ENCODE measurements around the gene TUBA8.
"Not testable (repeated sequence)": the region's sequence is repeated elsewhere in the genome, so short reads cannot be mapped to it uniquely, and the experiment has no call there.

TUBA8 gene

DNA sequence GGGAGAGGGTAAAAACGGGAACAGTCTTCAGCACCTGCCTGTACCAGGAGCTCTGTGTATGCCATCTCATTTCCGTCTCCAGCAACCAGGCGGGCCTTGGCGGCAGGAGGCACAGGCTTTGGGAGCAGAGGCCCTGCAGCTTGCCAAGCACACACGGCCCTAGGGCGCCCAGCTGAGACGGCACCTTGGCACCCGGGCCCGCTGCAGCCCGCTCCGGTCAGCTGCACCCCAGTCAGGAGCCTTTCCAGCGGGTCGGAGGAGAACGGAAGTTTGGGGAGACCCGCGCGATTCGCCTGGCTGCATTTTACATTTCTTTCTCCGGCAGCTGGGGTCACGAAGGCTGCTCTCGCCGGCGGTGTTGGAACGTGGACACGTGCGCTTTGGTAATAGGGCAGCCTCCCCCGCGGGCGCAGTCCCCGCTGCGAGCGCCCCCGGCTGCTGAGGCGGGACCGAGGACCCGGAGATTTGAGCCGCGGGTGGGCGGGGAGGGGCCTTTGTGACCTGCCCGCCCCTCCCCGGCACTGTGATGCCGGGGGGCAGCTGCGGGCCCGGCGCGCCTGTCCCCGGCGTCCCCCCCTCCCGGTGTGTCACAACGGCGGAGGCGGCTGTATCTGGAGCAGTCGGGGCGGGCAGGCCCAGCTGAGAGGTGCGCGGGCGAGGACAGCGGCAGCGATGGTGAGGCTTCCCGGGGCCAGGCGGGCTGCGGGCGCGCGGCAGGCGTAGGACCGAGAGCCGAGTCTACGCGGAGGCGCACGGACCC, at the start of gene TUBA8:
Gene TUBA8, plus strand, starts transcription at position 616 of the 760 bp plus-strand sequence. Its CDS starts 57 bp downstream, at position 673.
- peak; percentile 47 for DNase-seq

GRCh38 chr22:18062421-18062820, 48.2 kb upstream of the TUBA8 start:
- DNase-seq = no peak

GRCh38 chr22:18063306-18063705, 47.3 kb upstream of the TUBA8 start:
- DNase-seq = no peak

DNA sequence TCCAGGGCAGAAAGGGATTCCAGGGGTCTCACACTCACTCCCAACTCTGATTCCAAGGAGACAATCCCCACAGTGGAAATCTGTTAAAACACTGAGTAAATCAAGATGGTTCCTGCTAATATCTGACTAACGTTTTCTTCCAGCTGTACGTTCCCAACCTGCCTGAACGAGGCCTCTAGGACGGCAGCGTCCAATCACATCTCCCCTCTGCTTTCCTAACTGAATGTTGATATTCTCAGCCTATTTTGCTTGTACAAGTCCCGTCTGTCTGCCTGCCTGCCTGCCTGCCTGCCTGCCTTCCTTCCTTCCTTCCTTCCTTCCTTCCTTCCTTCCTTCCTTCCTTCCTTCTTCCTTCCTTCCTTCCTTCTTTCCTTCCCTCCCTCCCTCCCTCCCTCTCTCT, 46.9 kb upstream of the TUBA8 start:
- DNase-seq = not testable (repeated sequence)

DNA sequence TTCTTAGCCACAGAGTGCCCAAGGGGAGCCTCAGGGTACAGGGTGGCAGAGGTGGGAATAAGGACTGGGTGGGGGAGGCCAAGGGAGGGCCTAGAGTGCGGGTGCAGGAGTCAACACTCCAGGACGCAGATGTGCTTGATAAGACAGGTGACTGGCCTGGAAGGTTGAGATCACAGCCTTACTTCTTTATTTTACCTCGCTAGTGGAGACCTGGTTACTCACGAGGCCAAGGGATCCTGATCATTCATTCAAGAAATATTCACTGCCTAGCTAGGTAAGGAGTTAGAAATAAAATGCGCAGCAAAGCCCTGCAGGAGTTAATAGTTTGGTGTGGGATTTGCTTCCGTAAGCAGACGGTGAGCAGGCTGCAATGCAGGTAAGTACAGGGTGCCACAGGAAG, 46.0 kb upstream of the TUBA8 start:
- no peak for DNase-seq

GRCh38 chr22:18065256-18065655, 45.4 kb upstream of the TUBA8 start:
- no peak for DNase-seq

GRCh38 chr22:18066181-18066859, 44.3 kb upstream of the TUBA8 start:
- DNase-seq = no peak

GRCh38 chr22:18067121-18067520, 43.5 kb upstream of the TUBA8 start:
- DNase-seq = no peak

- DNase-seq = no peak
These were observed 42.9 kb upstream of the TUBA8 start for GRCh38 chr22:18067548-18068341.

DNA sequence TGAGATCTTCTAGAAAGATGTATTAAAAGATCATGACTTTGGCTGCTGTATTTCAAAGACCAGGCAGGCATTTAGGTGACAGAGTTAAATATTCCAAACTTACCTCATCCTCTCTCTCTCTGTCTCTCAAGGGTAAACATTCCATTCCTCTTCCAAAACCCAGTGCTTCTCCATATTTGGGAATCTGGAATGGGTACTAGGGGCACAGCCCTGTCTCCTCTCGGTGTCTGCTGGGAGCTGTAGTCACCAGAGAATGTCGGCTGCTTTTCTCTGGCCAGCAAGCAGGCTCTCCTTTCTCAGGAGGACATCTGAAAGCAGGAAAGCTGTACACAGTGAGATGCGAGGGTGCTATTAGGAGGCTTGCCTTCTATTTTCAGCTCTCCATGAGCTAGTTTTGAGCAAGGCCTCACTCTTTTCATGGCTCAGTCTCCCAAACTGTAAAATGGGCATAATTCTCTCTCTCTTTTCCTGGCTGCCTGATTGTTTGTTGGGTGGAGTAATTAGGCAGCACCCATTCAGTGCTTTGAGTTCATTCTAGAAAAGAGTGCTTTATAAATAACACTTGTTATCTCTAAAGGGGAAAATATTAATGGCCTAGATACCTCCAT, 42.1 kb upstream of the TUBA8 start:
- DNase-seq = no peak

DNA sequence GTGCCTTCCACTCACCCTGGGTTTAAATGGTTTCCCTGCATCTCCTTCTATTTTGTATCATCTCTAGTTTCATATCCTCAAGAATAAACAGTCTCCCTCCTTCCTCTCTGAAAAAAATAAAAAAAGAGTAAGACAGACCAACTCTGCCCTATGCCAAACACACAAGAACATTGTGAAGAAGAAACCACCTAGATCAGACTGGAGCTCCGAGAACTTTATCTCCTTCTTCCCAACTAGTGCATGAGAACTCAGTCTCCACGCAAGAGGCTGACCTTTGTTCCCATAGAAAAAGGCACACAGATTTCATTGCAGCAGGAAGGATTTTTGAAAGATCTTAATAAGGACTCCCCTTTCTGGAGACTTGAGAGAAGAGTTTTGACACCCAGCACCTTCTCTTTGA, 41.6 kb upstream of the TUBA8 start:
- DNase-seq = no peak

DNA sequence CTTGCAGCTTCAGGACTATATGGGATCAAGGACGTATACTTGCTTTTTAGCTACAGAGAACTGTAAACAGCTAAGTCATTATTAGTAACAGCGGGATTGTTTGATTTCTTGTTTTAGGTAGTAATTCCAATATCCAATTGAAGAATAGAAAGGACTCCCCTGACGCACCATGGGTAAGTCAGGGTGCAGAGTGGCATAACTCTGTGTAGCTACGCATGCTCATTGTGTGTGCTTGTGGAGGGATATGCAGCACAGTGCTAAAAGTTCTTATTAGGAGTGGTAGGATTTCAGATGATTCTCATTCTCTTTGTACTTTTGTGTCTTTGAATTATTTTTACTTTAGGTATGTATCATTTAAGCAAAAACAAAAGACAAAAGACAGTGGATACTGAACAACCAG, 40.6 kb upstream of the TUBA8 start:
- DNase-seq = no peak

DNA sequence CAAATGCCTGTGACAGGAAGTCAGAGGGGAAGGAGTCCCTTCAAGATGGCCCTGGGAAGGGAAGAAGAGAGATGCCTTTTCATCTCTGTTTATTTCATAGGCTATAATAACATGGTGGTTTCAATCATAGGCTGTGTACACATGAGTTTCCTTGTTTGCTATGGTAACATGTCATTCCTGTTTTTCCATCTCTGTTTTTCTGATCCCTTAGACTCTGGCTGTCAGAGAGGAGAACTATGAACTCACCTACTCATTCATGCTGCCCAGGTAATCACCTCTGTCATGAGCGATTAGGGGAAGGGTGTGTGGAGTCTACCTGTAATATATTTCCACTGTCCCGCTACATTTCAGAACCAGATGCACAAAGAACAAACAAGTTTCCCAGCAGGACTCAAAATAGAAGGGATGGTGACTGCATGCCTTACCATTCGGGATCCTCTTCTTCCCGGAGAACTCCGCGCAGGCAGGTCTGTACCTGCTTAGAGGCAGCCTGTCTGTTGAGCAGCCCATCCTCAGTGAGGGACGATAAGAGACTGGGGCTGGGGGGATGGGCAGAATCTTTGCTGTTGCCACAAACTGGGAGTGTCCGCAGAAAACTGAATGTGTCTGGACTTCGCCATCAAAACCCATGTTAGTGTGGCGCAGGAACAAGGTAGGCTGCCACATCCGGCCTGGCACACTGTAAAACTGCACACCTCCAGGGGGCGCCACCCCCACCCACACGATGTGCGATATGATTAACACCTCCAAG, 39.9 kb upstream of the TUBA8 start:
- no peak for DNase-seq

DNA sequence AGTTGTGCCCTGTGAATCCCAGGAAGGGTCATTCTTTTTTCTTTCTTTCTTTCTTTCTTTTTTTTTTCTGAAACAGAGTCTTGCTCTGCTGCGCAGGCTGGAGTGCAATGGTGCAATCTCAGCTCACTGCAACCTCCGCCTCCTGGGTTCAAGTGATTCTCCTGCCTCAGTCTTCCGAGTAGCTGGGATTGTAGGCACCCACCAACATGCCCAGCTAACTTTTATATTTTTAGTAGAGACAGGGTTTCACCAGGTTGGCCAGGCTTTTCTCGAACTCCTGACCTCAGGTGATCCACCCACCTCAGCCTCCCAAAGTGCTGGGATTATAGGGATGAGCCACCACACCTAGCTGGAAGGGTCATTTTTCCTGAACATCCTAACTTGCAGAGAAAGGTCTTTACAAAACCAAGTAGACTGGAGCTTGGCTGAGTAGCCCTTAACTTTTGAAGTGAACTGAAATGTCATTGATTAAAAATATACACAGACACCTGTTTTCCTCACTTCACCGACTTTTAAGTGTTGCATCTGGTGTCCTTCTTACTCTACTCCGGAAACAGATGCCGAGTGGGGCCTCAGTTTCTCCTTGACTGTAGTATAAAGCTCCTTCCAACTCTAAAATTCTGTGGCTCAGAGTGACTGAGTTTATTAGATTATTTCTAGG, 39.2 kb upstream of the TUBA8 start:
- DNase-seq = not testable (repeated sequence)

DNA sequence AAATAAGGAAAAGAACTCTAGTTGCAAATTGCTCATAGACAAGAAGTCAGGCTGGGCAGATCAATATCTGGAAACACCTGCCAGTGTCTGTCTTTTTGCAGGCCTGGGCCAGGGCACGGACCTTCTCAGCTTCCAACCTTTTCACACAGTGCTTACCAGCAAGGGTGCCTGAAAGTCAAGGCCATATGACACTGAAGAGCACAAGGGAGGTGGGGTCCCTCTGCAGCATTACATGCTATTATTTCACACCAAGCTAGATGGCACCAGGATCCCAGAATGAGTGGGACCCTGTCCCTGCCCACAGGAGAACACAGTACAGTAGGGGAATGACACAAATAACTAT, 38.7 kb upstream of the TUBA8 start:
- no peak for DNase-seq

GRCh38 chr22:18073467-18073866, 37.1 kb upstream of the TUBA8 start:
- no peak for DNase-seq

DNA sequence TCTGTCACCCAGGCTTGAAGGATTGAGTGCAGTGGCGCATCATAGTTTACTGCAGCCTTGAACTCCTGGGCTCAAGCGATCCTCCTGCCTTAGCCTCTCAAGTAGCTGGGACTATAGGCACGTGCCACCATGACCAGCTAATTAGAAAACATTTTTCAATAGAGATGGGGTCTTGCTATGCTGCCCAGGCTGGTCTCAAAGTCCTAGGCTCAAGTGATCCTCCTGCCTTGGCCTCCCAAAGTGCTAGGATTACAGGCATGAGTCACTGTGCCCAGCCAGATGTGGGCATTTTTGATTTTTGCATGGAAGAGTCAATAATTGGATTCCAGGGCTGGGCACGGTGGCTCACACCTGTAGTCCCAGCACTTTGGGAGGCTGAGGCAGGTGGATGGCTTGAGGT, 36.7 kb upstream of the TUBA8 start:
- not testable (repeated sequence) for DNase-seq

- no peak for DNase-seq
These were observed 35.4 kb upstream of the TUBA8 start for GRCh38 chr22:18075101-18075719.

DNA sequence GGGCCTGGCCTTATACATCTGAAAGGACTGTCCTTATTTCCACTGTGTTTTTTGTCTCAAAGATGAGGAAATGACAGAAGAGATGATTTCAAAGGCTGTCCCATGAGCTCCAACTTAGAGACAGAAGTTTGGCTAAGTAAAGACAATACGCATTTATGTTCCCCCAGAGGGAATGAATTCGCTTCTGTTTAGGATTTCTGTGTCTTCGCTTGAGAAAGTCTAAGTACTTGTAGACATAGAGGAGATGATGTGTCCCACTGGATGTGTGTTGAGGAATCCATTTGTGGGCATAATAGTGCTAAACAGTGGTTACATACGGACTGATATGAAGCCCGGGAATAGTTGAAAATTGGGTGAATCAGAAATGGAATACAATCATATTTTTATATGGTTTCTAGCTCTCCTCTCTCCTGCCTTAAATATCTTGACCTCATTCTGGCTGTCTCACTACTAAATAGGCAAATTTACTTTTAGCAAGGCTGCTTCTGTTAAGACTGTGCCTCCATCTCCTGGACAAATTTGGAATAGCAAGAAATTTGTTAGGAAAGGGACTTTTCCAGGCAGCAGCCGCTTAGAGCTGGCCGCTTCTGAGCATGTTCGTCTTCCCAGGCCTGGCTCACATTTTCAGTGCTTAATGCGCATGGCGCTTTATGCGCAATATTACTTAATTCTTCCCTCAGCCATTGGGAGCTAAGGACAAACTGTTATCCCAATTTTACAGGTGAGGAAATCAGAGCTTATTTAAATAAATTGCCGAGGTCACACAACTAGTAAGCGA, 34.7 kb upstream of the TUBA8 start:
- DNase-seq = no peak

DNA sequence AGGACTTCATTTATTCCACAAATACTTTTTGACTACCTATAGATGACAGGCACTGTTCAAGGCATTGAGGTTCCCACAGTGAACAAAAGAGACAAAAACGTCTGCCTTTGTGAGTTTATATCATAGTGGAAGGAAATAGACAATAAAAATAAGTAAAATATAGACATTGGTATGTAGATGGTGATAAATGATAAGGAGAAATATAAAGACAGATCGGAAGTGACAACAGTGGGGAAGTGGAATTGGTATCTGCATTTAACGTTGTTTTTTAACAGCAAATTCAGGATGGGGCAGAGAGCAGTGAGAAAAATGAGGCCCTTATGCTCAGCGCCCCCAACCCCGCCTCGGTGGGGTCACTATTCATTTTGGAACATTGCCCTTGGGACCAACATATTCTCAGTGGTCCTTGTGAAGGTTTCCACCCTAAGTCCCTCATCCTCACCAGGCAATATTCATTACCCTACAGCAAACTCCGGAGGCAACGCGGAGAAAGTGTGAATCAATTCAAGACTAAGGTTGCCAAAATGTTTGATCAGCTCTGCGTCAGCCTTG, 33.4 kb upstream of the TUBA8 start:
- DNase-seq = no peak
